ENCODE measurements around the gene FOXF1. TPM values are rescaled to one million over a fixed set of nuclear protein-coding genes. Genes with fewer than 3 reads are reported as not detected.

The FOXF1 gene
- total and polyA plus RNA-seq, 2 of the 13 experiments (the other 11 are each of a cell fraction or from before 2014, with no cell fraction given): not detected

- TF ChIP-seq FOXO4 (CRISPR knock-in tag; conservative IDR thresholded peaks at IDR 0.05) (no peak), CENPBD1 (CRISPR knock-in tag; IDR thresholded peaks at IDR 0.05; ENCODE audit: borderline replicate concordance, low read depth) (no peak), POLR2AphosphoS2 (IDR thresholded peaks at IDR 0.05; ENCODE audit: low read depth, low read length) (no peak), MIXL1 (CRISPR knock-in tag; IDR thresholded peaks at IDR 0.05) (no peak), ZNF577 (CRISPR knock-in tag; IDR thresholded peaks at IDR 0.05; ENCODE audit: borderline replicate concordance, low read depth) (no peak), NFIB (CRISPR knock-in tag; IDR thresholded peaks at IDR 0.05; ENCODE audit: borderline replicate concordance) (no peak), LCORL (IDR thresholded peaks at IDR 0.05) (no peak), LCORL (CRISPR knock-in tag; IDR thresholded peaks at IDR 0.05) (no peak), RBAK (CRISPR knock-in tag; IDR thresholded peaks at IDR 0.05) (no peak), HNF1A (IDR thresholded peaks at IDR 0.05; ENCODE audit: low read depth) (no peak), HNF1A (CRISPR knock-in tag; IDR thresholded peaks at IDR 0.05; ENCODE audit: borderline replicate concordance) (no peak), ZNF343 (CRISPR knock-in tag; IDR thresholded peaks at IDR 0.05) (no peak)
- TF ChIP-seq, protein P1, sequence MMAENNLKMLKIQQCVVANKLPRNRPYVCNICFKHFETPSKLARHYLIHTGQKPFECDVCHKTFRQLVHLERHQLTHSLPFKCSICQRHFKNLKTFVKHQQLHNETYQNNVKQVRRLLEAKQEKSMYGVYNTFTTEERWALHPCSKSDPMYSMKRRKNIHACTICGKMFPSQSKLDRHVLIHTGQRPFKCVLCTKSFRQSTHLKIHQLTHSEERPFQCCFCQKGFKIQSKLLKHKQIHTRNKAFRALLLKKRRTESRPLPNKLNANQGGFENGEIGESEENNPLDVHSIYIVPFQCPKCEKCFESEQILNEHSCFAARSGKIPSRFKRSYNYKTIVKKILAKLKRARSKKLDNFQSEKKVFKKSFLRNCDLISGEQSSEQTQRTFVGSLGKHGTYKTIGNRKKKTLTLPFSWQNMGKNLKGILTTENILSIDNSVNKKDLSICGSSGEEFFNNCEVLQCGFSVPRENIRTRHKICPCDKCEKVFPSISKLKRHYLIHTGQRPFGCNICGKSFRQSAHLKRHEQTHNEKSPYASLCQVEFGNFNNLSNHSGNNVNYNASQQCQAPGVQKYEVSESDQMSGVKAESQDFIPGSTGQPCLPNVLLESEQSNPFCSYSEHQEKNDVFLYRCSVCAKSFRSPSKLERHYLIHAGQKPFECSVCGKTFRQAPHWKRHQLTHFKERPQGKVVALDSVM (CRISPR knock-in tag; IDR thresholded peaks at IDR 0.05): no peak
- TF ChIP-seq, protein P2, sequence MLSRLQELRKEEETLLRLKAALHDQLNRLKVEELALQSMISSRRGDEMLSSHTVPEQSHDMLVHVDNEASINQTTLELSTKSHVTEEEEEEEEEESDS (CRISPR knock-in tag; IDR thresholded peaks at IDR 0.05; ENCODE audit: borderline replicate concordance): no peak
- Histone ChIP-seq H3K4me1 (ENCODE audit: insufficient read depth, low read length) (no peaks in the 10 kb centered on the region), H3K9ac (ENCODE audit: insufficient read depth, low read depth, low read length) (no peak overlapping the region), H3K27ac (ENCODE audit: extremely low read length, insufficient read depth, low read length) (no peak overlapping the region), H3K36me3 (replicated peaks in 1 of 2; ENCODE audit: control insufficient read depth in 1 of 2, insufficient read depth in 2 of 2, low read length in 2 of 2) (no peaks in the 10 kb centered on the region), H2AFZ (ENCODE audit: low read length) (no peak overlapping the region), H4K20me1 (ENCODE audit: insufficient read depth, low read length) (no peaks in the 10 kb centered on the region), H3K4me2 (ENCODE audit: low read depth, low read length) (no peak overlapping the region), H3K4me3 (replicated peaks in 1 of 3; ENCODE audit: insufficient read depth in 1 of 3, low read depth in 2 of 3, low read length in 3 of 3) (no peak overlapping the region), H3K79me2 (ENCODE audit: insufficient read depth, low read length) (no peaks in the 10 kb centered on the region), H3K27me3 (ENCODE audit: control insufficient read depth in 1 of 2, insufficient read depth in 2 of 2, low read length in 2 of 2) (peaks cover 2 to 55% of the 10 kb centered on the region in 2 experiments; a peak in 3 of 5 replicates), H3K9me3 (ENCODE audit: low read length) (no peaks in the 10 kb centered on the region; the same call in 1 of the 2 replicates)
- ChIA-PET POLR2A (no interaction called here), CTCF (ENCODE audit: low intra/inter-chr PET ratio, low total read pairs) (no interaction called here)
- ATAC-seq: no peak
- BruUV-seq (replicated peaks): no TSS peak
- in situ Hi-C loops (cut with HindIII; ENCODE audit: extremely low pct_ligation_motif_present, low pct_unique_long_range_greater_than_20kb): no loop called here
- 2% methylated on average over 8 of the region's 12 CpGs for WGBS (ENCODE audit: low lambda C conversion rate)
- no peak for FAIRE-seq
- DNase-seq (ENCODE audit: low spot score): no peak
- intact Hi-C loops (cut with micrococcal nuclease; ENCODE audit: unreplicated experiment): no loop called here
Measured at GRCh38 chr16:86471896-86472295, 38.4 kb upstream of the FOXF1 start.

All from HepG2 (cell line).